Liver (tissue), 9 donors: ENCODE data around the gene BEST2. TPM values are rescaled to one million over a fixed set of nuclear protein-coding genes. Genes with fewer than 3 reads are reported as not detected.

Experiments
- DNase-seq: peaks from one replicate; pipeline ENCODE4 v3.0.0-alpha.2; 2017; ENCODE audit warnings: low spot score
- H3K27ac ChIP-seq, 2 donors: one replicate each; pipeline ENCODE4 v1.7.0; 2013; ENCODE audit warnings: inconsistent platforms in 2 of 2, low read length in 2 of 2, control low read depth in 1 of 2, low read depth in 1 of 2, mild to moderate bottlenecking in 1 of 2
- H3K27me3 ChIP-seq, 4 donors: one replicate each; pipeline versions ENCODE4 v1.6.1 to v1.7.0; 2013; ENCODE audit warnings: low read length in 3 of 4, inconsistent platforms in 1 of 4, mild to moderate bottlenecking in 1 of 4, moderate library complexity in 1 of 4; ENCODE audit not compliant: control insufficient read depth in 4 of 4, insufficient read depth in 4 of 4
- H3K36me3 ChIP-seq, 4 donors: one replicate each; pipeline versions ENCODE4 v1.6.1 to v1.7.0; 2013; ENCODE audit warnings: low read length in 3 of 4, mild to moderate bottlenecking in 3 of 4, low read depth in 1 of 4, moderate library complexity in 1 of 4; ENCODE audit not compliant: control insufficient read depth in 4 of 4, insufficient read depth in 3 of 4
- H3K4me1 ChIP-seq, 4 donors: one replicate each; pipeline versions ENCODE4 v1.6.1 to v1.7.0; 2013; ENCODE audit warnings: low read length in 3 of 4, mild to moderate bottlenecking in 3 of 4, moderate library complexity in 1 of 4; ENCODE audit not compliant: control insufficient read depth in 4 of 4, insufficient read depth in 4 of 4
- H3K4me3 ChIP-seq, 3 donors: one replicate each; pipeline versions ENCODE4 v1.6.1 to v1.7.0; 2013; ENCODE audit warnings: low read length in 3 of 3, control low read depth in 1 of 3, low read depth in 1 of 3, mild to moderate bottlenecking in 1 of 3
- H3K9ac ChIP-seq, 2 donors: one replicate each; pipeline ENCODE4 v1.7.0; 2013; ENCODE audit warnings: low read length in 2 of 2, mild to moderate bottlenecking in 2 of 2, moderate library complexity in 2 of 2, control low read depth in 1 of 2, low read depth in 1 of 2
- H3K9me3 ChIP-seq, 4 donors: one replicate each; pipeline versions ENCODE4 v1.6.1 to v1.7.0; 2013; ENCODE audit warnings: low read length in 3 of 4; ENCODE audit not compliant: control insufficient read depth in 4 of 4
- EGR1 ChIP-seq, 2 donors: IDR thresholded peaks; 2 replicates each; pipeline ENCODE4 v1.6.1; 2016 to 2018; ENCODE audit warnings: antibody characterized with exemption in 2 of 2, low read depth in 2 of 2
- FOXA1 ChIP-seq: IDR thresholded peaks from 2 replicates; pipeline ENCODE4 v1.6.1; 2016; ENCODE audit warnings: antibody characterized with exemption
- FOXA2 ChIP-seq: IDR thresholded peaks from 2 replicates; pipeline ENCODE4 v1.6.1; 2016; ENCODE audit warnings: antibody characterized with exemption
- GABPA ChIP-seq, 2 donors: IDR thresholded peaks in 1 of 2; conservative IDR thresholded peaks in 1 of 2; 2 replicates each; pipeline ENCODE4 v1.6.1; 2016; ENCODE audit warnings: antibody characterized with exemption in 2 of 2, mild to moderate bottlenecking in 1 of 2, moderate library complexity in 1 of 2
- HNF4A ChIP-seq, 2 donors: conservative IDR thresholded peaks; 2 replicates each; pipeline ENCODE4 v1.6.1; 2016; ENCODE audit warnings: antibody characterized with exemption in 2 of 2, mild to moderate bottlenecking in 2 of 2
- HNF4G ChIP-seq: IDR thresholded peaks from 2 replicates; pipeline ENCODE4 v1.6.1; 2016; ENCODE audit warnings: antibody characterized with exemption
- JUND ChIP-seq, 2 donors: IDR thresholded peaks; 2 replicates each; pipeline ENCODE4 v1.6.1; 2016; ENCODE audit warnings: antibody characterized with exemption in 2 of 2
- NR2F2 ChIP-seq: IDR thresholded peaks from 2 replicates; pipeline ENCODE4 v1.6.1; 2016; ENCODE audit warnings: antibody characterized with exemption
- RAD21 ChIP-seq, 2 donors: IDR thresholded peaks; 2 replicates each; pipeline ENCODE4 v1.6.1; 2016; ENCODE audit warnings: antibody characterized with exemption in 2 of 2, mild to moderate bottlenecking in 2 of 2
- RXRA ChIP-seq, 2 donors: IDR thresholded peaks; 2 replicates each; pipeline ENCODE4 v1.6.1; 2017 to 2018; ENCODE audit warnings: antibody characterized with exemption in 2 of 2, mild to moderate bottlenecking in 1 of 2
- SP1 ChIP-seq: IDR thresholded peaks from 2 replicates; pipeline ENCODE4 v1.6.1; 2018; ENCODE audit warnings: antibody characterized with exemption, mild to moderate bottlenecking
- TAF1 ChIP-seq: conservative IDR thresholded peaks from 2 replicates; pipeline ENCODE4 v1.6.1; 2016; ENCODE audit warnings: antibody characterized with exemption, mild to moderate bottlenecking
- YY1 ChIP-seq: IDR thresholded peaks from 2 replicates; pipeline ENCODE4 v1.6.1; 2016; ENCODE audit warnings: antibody characterized with exemption, mild to moderate bottlenecking
- WGBS: extraction: QIAGEN DNeasy Blood & Tissue Kit; methylation state at CpG from one replicate; pipeline ENCODE4 v1.1.7; 2013; 5-methylcytosine and 5-hydroxymethylcytosine counted together
- polyA plus RNA-seq, 2 donors: library from polyadenylated mRNA; stranded (reverse) in 1 of 2; unstranded in 1 of 2; fragments of 200-250 nt in 1 of 2; fragments of >200 nt in 1 of 2; fragmentation: Nextera tagmentation in 1 of 2; extraction: Ambion mirVana in 1 of 2; gene quantifications; one replicate each; pipeline versions ENCODE4 v1.2.1 to v1.2.3, GENCODE V29; 2013 to 2015
- total RNA-seq, 2 donors: library from RNA; depleted of rRNA; stranded (reverse); fragments of >200 nt; gene quantifications; one replicate each; pipeline ENCODE4 v1.2.3, GENCODE V29; 2014
- TF ChIP-seq, protein P1 (sequence below): IDR thresholded peaks from 2 replicates; pipeline ENCODE4 v1.6.1; 2016; ENCODE audit warnings: antibody characterized with exemption, mild to moderate bottlenecking
- TF ChIP-seq, protein P2 (sequence below): IDR thresholded peaks from 2 replicates; pipeline ENCODE4 v1.6.1; 2016; ENCODE audit warnings: antibody characterized with exemption
- TF ChIP-seq, protein P3 (sequence below): IDR thresholded peaks from 2 replicates; pipeline ENCODE4 v1.6.1; 2016; ENCODE audit warnings: antibody characterized with exemption
- TF ChIP-seq, protein P4 (sequence below): IDR thresholded peaks from 2 replicates; pipeline ENCODE4 v1.6.1; 2016; ENCODE audit warnings: antibody characterized with exemption
- TF ChIP-seq, protein P5 (sequence below): fragments of 150-350 bp; IDR thresholded peaks from 2 replicates; pipeline ENCODE4 v1.5.1; 2017; ENCODE audit warnings: improper control_type of control experiment, low read depth, low read length; ENCODE audit not compliant: missing input control
- donor health status: healthy.
- donor health status: healthy.
- donor health status: healthy.
- donor health status: healthy.
- donor health status: healthy.

The BEST2 gene
- total and polyA plus RNA-seq, 4 donors: not detected

DNA sequence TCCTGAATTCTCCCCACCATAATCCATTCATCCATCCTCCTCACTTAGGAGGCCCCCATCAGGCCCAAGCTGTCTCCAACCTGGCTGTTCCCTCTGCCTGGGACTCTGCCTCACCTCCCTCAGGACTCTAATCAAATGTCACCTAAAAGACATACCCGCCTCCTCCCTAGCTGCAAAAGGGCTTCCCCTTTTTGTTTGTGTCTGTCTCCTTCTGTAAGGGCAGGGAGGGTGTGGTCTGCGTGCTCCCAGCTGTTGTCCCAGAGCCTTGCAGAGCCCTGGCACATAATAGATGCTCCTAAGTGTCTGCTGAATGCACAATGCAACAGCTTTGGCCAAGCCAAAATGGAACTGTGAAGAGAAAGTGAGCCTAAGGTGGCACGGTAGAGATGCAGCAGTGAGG is 21.5 kb upstream of the BEST2 start:
- H3K27me3 ChIP-seq: no peaks in the 10 kb centered on the region
- H3K9ac ChIP-seq: no peak overlapping the region
- WGBS: 92% methylated on average over 3 of the region's 3 CpGs
- TF ChIP-seq SP1: no peak
- no peaks in the 10 kb centered on the region for H3K9me3 ChIP-seq
- H3K27ac ChIP-seq: no peak overlapping the region
- H3K36me3 ChIP-seq: peaks cover 3 to 27% (median 21%) of the 10 kb centered on the region in 4 donors
- no peak overlapping the region for H3K4me3 ChIP-seq
- H3K4me1 ChIP-seq: peaks cover 14 to 69% (median 49%) of the 10 kb centered on the region in 4 donors
- DNase-seq: no peak

DNA sequence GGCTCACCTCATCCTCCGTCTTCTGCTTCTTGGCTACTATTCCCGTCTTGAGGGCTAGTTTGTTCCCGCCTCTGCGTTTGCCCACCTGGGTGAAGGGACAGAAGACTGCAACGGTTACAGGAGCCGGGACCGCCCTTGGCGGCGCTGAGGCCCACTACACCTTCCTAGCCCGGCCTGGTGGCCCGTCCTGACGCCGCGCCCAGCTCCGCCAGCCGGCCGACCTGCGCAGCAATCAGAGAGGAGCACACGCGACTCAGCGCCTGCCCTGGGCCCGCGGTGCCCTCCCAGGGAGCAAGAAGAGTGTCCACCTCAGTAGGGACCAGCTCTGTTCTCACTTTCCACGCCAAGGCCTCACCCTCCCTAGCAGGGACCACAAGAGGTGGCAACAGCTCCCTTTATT is 20.3 kb upstream of the BEST2 start:
- Histone ChIP-seq H3K4me3 (no peak overlapping the region), H3K36me3 (peaks cover 3 to 27% (median 21%) of the 10 kb centered on the region in 4 donors), H3K9me3 (no peaks in the 10 kb centered on the region), H3K9ac (no peak overlapping the region), H3K27me3 (no peaks in the 10 kb centered on the region), H3K4me1 (peaks cover 15 to 69% (median 50%) of the 10 kb centered on the region in 4 donors), H3K27ac (no peak overlapping the region)
- DNase-seq: no peak
- no peak for TF ChIP-seq NR2F2
- no peak for TF ChIP-seq RXRA (IDR thresholded peaks at IDR 0.05)
- TF ChIP-seq FOXA1: no peak
- TF ChIP-seq YY1: no peak
- no peak for TF ChIP-seq GABPA (IDR thresholded peaks at IDR 0.05 in 1 of 2, conservative IDR thresholded peaks at IDR 0.05 in 1 of 2)
- TF ChIP-seq, protein P1, sequence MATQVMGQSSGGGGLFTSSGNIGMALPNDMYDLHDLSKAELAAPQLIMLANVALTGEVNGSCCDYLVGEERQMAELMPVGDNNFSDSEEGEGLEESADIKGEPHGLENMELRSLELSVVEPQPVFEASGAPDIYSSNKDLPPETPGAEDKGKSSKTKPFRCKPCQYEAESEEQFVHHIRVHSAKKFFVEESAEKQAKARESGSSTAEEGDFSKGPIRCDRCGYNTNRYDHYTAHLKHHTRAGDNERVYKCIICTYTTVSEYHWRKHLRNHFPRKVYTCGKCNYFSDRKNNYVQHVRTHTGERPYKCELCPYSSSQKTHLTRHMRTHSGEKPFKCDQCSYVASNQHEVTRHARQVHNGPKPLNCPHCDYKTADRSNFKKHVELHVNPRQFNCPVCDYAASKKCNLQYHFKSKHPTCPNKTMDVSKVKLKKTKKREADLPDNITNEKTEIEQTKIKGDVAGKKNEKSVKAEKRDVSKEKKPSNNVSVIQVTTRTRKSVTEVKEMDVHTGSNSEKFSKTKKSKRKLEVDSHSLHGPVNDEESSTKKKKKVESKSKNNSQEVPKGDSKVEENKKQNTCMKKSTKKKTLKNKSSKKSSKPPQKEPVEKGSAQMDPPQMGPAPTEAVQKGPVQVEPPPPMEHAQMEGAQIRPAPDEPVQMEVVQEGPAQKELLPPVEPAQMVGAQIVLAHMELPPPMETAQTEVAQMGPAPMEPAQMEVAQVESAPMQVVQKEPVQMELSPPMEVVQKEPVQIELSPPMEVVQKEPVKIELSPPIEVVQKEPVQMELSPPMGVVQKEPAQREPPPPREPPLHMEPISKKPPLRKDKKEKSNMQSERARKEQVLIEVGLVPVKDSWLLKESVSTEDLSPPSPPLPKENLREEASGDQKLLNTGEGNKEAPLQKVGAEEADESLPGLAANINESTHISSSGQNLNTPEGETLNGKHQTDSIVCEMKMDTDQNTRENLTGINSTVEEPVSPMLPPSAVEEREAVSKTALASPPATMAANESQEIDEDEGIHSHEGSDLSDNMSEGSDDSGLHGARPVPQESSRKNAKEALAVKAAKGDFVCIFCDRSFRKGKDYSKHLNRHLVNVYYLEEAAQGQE: no peak
- TF ChIP-seq, protein P2, sequence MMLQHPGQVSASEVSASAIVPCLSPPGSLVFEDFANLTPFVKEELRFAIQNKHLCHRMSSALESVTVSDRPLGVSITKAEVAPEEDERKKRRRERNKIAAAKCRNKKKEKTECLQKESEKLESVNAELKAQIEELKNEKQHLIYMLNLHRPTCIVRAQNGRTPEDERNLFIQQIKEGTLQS: no peak
- no peak for TF ChIP-seq RAD21 (IDR thresholded peaks at IDR 0.05)
- TF ChIP-seq, protein P3, sequence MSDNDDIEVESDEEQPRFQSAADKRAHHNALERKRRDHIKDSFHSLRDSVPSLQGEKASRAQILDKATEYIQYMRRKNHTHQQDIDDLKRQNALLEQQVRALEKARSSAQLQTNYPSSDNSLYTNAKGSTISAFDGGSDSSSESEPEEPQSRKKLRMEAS: no peak
- TF ChIP-seq, protein P4, sequence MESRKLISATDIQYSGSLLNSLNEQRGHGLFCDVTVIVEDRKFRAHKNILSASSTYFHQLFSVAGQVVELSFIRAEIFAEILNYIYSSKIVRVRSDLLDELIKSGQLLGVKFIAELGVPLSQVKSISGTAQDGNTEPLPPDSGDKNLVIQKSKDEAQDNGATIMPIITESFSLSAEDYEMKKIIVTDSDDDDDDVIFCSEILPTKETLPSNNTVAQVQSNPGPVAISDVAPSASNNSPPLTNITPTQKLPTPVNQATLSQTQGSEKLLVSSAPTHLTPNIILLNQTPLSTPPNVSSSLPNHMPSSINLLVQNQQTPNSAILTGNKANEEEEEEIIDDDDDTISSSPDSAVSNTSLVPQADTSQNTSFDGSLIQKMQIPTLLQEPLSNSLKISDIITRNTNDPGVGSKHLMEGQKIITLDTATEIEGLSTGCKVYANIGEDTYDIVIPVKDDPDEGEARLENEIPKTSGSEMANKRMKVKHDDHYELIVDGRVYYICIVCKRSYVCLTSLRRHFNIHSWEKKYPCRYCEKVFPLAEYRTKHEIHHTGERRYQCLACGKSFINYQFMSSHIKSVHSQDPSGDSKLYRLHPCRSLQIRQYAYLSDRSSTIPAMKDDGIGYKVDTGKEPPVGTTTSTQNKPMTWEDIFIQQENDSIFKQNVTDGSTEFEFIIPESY: no peak
- no peak for TF ChIP-seq TAF1
- no peak for TF ChIP-seq EGR1 (IDR thresholded peaks at IDR 0.05; ENCODE audit: low read depth in 2 of 2)
- no peak for TF ChIP-seq FOXA2
- TF ChIP-seq JUND (IDR thresholded peaks at IDR 0.05): no peak
- no peak for TF ChIP-seq HNF4A (conservative IDR thresholded peaks at IDR 0.05)
- TF ChIP-seq SP1: no peak
- TF ChIP-seq, protein P5, sequence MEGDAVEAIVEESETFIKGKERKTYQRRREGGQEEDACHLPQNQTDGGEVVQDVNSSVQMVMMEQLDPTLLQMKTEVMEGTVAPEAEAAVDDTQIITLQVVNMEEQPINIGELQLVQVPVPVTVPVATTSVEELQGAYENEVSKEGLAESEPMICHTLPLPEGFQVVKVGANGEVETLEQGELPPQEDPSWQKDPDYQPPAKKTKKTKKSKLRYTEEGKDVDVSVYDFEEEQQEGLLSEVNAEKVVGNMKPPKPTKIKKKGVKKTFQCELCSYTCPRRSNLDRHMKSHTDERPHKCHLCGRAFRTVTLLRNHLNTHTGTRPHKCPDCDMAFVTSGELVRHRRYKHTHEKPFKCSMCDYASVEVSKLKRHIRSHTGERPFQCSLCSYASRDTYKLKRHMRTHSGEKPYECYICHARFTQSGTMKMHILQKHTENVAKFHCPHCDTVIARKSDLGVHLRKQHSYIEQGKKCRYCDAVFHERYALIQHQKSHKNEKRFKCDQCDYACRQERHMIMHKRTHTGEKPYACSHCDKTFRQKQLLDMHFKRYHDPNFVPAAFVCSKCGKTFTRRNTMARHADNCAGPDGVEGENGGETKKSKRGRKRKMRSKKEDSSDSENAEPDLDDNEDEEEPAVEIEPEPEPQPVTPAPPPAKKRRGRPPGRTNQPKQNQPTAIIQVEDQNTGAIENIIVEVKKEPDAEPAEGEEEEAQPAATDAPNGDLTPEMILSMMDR: no peak
- no peak for TF ChIP-seq HNF4G
- 95% methylated on average over 24 of the region's 24 CpGs for WGBS
